ENCODE results near the gene CTF1.

DNA sequence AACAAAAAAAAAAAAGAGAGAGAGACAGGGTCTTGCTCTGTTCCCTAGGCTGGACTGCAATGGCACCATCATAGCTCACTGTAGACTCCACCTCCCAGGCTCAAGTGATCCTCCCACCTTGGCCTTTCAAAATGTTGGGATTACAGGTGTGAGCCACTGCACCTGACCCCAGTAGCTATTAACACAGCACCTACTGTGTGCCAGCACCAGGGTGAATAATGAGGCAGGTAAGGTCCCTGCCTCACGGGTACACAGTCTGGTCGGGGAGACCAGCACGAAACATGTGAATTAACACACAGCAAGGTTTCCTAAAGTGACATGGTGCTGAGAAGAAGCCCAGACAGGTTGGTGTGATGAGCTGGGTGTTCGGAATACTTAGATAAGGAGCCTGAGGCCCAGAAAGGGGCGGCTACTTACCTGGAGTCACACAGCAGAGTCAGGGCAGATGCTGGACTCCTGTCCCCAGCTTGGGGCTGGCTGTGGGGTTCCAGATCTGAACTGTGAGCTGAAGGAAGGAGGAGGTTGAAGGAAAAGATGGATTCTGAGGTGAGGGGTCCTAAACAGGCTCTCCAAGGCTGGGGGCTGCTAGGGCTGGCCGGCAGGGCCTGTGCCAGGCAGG is 16.5 kb downstream of the CTF1 start:
- TF ChIP-seq EZH2phosphoT487 (IDR thresholded peaks at IDR 0.05; ENCODE audit: borderline replicate concordance, low read depth, low read length) (no peak), CTCF (conservative IDR thresholded peaks at IDR 0.05; ENCODE audit: low read length) (no peak)

All from OCI-LY7 (cell line).